Central memory CD8-positive, alpha-beta T cell (primary cell): ENCODE data around the gene NXPH1.

Source experiments
- ATAC-seq: fragments of 150-1000 bp; cut with Tn5 transposase; replicated peaks from 2 replicates; pipeline ENCODE4 v1.10.0; 2022; ENCODE audit warnings: mild to moderate bottlenecking, moderate FRiP score, moderate number of reproducible peaks; ENCODE audit not compliant: poor library complexity, severe bottlenecking; ENCODE audit errors: extremely low read depth
- DNase-seq, 2 donors: peaks; one replicate each; pipeline ENCODE4 v3.0.0; 2021; ENCODE audit warnings: low spot score in 2 of 2
- H3K27ac Mint-ChIP-seq: one replicate; pipeline ENCODE4 v1.8.0; 2022; ENCODE audit warnings: low read depth, mild to moderate bottlenecking, moderate library complexity, mixed read lengths
- H3K27me3 Mint-ChIP-seq: one replicate; pipeline ENCODE4 v1.8.0; 2022; ENCODE audit warnings: mixed read lengths
- H3K36me3 Mint-ChIP-seq: one replicate; pipeline ENCODE4 v1.8.0; 2022; ENCODE audit warnings: mild to moderate bottlenecking, moderate library complexity, mixed read lengths; ENCODE audit not compliant: insufficient read depth
- H3K4me1 Mint-ChIP-seq: one replicate; pipeline ENCODE4 v1.8.0; 2022; ENCODE audit warnings: mixed read lengths
- H3K4me3 Mint-ChIP-seq: one replicate; pipeline ENCODE4 v1.8.0; 2022; ENCODE audit warnings: mild to moderate bottlenecking, moderate library complexity, mixed read lengths
- H3K9me3 Mint-ChIP-seq: one replicate; pipeline ENCODE4 v1.8.0; 2022; ENCODE audit warnings: mixed read lengths

The NXPH1 gene

DNA sequence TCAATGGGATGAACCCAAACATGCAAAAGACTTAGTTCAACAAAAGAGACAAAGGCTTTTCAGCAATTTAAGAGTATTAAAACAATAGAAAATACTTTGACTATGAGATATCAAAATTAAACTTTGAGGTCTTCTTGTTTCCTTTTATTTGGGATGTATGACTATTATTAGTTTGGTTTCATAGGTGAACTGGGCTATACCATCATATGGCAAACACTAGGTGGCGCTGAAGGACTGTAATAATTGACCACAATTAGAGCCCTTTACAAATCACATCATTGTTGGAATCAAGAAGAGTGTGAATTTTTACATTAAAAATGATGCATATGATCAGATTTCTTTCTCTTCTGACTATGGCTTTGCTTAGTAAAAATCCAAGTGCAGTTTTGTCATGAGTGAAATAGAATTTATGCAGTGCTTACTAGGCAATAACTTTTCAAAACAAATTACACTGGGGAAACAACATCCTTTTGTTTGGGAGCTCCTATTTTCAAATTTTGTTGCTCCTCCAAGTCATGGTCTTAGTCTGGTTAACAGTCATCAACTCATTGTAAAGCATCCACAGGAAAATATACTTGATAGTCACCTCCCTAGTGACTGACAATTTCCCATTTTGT is 14.7 kb upstream of the NXPH1 start:
- DNase-seq (no peak), ATAC-seq (no peak)
- Mint-ChIP-seq H3K9me3 (no peaks in the 10 kb centered on the region), H3K4me3 (no peak overlapping the region), H3K27ac (no peak overlapping the region), H3K4me1 (no peaks in the 10 kb centered on the region), H3K36me3 (no peaks in the 10 kb centered on the region), H3K27me3 (peaks cover 12% of the 10 kb centered on the region)

DNA sequence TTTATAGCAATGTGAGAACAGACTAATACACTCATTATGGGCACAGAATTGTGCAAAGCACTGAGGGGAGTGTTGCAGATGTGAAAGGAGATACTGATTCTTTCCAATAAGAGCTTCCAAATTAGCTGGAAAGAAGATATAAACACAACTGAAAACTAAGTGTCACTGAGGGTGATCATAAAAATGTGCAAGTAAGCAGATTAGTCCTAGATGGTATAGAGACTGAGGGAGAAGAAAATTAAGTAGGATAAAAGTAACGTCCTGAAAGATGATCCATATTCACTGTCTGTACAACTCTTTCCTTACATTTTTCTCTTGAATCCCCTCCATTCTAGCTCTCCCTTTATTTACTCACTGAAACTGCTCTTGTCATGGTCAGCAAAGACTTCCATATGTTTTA is 11.2 kb upstream of the NXPH1 start:
- H3K4me1 Mint-ChIP-seq: no peaks in the 10 kb centered on the region
- DNase-seq (no peak), ATAC-seq (no peak)
- H3K27ac Mint-ChIP-seq: no peak overlapping the region
- H3K9me3 Mint-ChIP-seq: no peaks in the 10 kb centered on the region
- H3K36me3 Mint-ChIP-seq: no peaks in the 10 kb centered on the region
- H3K4me3 Mint-ChIP-seq: no peak overlapping the region
- H3K27me3 Mint-ChIP-seq: peaks cover 10% of the 10 kb centered on the region

DNA sequence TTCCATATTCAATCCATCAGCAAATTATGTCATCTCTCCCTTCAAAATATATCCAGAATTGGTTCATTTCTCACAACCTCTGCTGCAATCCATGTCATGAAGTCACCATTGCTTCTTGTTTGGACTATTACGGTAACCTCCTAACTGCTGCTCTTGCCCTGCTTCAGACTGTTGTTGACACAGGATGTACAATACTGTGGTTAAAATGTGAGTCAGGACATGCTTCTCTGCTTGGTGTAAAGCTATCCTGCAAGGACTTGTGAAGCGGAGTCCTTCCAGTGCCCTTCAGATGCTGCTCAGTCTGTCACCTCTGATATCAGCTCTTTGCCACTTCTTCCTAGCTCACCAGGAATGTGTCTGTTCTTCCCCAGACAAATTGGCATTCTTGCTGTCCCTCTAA is 10.4 kb upstream of the NXPH1 start:
- Mint-ChIP-seq H3K27me3 (peaks cover 1% of the 10 kb centered on the region), H3K9me3 (no peaks in the 10 kb centered on the region)
- DNase-seq: no peak

GRCh38 chr7:8425223-8425622 is 8.2 kb upstream of the NXPH1 start:
- H3K36me3 Mint-ChIP-seq: no peaks in the 10 kb centered on the region
- ATAC-seq (no peak), DNase-seq (no peak)
- no peaks in the 10 kb centered on the region for H3K4me1 Mint-ChIP-seq
- H3K27ac Mint-ChIP-seq: no peak overlapping the region
- no peak overlapping the region for H3K4me3 Mint-ChIP-seq
- no peaks in the 10 kb centered on the region for H3K27me3 Mint-ChIP-seq
- no peaks in the 10 kb centered on the region for H3K9me3 Mint-ChIP-seq

More for the DNA sequence above, 10.4 kb upstream of the NXPH1 start:
- Mint-ChIP-seq H3K4me3 (no peak overlapping the region), H3K4me1 (no peaks in the 10 kb centered on the region), H3K36me3 (no peaks in the 10 kb centered on the region), H3K27ac (no peak overlapping the region)
- no peak for ATAC-seq

DNA sequence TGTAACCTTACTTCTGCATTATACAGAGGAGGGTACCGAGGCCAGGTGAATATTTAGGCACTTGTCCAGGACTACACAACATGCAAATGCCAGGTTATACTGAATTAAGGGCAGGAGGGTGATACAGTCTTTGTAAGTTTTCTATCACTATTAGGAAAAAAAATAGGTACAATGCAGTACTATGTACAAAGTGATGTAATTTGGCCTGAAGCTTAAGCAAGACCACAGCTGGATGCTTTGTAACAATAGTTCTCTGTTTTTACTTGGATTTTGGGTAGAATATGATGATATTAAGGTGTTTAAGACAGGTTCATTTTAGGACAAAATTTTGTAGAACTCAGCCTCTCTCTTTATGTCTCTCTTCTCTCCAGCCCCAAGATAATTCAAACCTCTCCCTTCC is 2.8 kb upstream of the NXPH1 start:
- peaks cover 1% of the 10 kb centered on the region for H3K36me3 Mint-ChIP-seq
- peaks cover 38% of the 10 kb centered on the region for H3K27me3 Mint-ChIP-seq
- ATAC-seq: no peak
- H3K9me3 Mint-ChIP-seq: peaks cover 5% of the 10 kb centered on the region
- no peak for DNase-seq
- H3K4me3 Mint-ChIP-seq: no peak overlapping the region
- H3K4me1 Mint-ChIP-seq: peaks cover 12% of the 10 kb centered on the region
- no peak overlapping the region for H3K27ac Mint-ChIP-seq

DNA sequence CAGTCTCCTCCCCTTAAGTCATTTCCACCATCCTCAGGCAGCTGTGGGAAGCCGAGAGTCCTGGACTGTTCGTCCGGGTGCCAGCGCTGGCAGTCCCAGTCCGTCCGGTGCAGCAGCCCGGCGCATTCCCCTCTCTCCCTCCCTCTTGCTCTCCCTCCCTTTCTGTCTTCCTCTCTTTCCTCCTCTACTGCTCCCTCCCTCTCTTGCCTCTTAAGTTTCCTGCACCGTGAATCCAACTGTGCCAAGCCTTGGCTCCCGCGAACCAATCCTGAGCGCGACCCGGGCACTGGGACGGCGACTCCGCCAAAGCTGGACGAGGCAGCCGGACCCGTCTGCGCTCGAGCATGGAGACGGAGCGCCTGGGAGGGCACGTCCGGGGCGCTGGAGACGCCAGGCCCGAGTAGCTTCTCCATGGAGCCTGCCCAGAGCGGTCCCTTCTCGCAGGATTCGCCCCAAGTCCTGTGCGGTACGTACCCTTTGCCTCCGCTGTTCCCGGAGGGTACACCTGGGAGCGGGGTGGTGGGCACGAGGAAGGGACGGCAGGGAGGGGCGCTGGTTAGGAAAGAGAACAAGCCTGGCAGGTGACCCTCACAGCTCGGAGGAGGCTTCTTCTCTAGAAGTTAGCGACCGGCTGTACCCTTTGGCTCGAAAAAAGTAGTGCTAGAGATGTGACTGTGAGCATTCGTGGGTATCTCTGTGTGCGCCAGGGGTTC is 1.0 kb downstream of the NXPH1 start:
- DNase-seq (no peak), ATAC-seq (no peak)
- H3K36me3 Mint-ChIP-seq: peaks cover 1% of the 10 kb centered on the region
- peaks cover 5% of the 10 kb centered on the region for H3K9me3 Mint-ChIP-seq
- H3K4me3 Mint-ChIP-seq: no peak overlapping the region
- peaks cover 76% of the 10 kb centered on the region for H3K27me3 Mint-ChIP-seq
- H3K4me1 Mint-ChIP-seq: peaks cover 21% of the 10 kb centered on the region
- H3K27ac Mint-ChIP-seq: no peak overlapping the region

GRCh38 chr7:8435095-8435494 is 1.7 kb downstream of the NXPH1 start:
- peaks cover 82% of the 10 kb centered on the region for H3K27me3 Mint-ChIP-seq
- no peak for DNase-seq
- H3K4me1 Mint-ChIP-seq: peaks cover 21% of the 10 kb centered on the region
- no peak overlapping the region for H3K4me3 Mint-ChIP-seq
- no peak overlapping the region for H3K27ac Mint-ChIP-seq
- ATAC-seq: no peak
- H3K9me3 Mint-ChIP-seq: peaks cover 5% of the 10 kb centered on the region
- H3K36me3 Mint-ChIP-seq: peaks cover 1% of the 10 kb centered on the region

DNA sequence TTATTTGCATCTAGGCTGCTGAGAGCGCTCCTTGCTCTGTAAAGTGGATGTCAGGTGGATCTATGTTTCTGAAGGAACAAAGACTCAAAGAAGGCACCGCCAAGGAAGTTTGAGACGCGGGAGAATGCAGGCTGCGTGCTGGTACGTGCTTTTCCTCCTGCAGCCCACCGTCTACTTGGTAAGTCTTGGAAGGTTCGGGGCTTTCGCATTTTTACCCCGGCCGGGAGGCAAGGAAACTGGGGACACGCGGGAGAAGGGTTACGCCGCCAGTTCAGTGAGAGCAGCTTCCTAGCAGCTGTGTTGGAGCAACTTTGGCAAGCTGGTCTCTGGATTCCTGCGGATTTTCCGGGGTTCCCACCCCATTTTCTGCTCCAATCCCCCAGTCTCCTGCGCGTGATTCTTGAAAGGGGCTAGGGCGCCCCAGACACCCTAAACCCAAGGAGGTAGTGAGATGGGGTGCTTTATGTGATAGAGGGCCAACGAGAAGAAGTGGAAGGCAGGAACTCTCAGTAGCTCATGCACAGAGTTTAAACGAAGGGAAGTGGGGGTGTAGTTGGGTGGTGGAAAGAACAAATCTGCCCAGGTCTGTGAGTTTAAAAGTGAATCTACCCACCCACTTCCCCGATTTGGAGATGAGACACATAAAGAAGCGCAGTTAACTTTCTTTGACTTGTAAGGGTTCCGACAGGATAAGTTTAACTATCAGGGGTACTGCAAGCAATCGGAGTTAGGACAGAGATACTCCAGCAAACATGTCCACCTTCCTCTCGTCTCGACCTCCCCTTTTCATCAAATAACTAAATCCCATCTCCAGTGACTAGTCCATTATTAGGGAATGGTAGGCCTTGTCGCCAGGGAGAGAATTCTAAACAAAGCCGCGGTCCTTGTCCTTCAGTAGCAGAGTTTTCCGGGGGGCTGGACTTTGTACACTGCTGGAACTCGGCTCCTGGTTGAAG is 2.5 kb downstream of the NXPH1 start:
- no peak overlapping the region for H3K27ac Mint-ChIP-seq
- H3K4me1 Mint-ChIP-seq: peaks cover 21% of the 10 kb centered on the region
- DNase-seq: no peak
- no peak for ATAC-seq
- H3K4me3 Mint-ChIP-seq: no peak overlapping the region
- H3K27me3 Mint-ChIP-seq: peaks cover 90% of the 10 kb centered on the region
- peaks cover 5% of the 10 kb centered on the region for H3K9me3 Mint-ChIP-seq
- H3K36me3 Mint-ChIP-seq: peaks cover 1% of the 10 kb centered on the region

GRCh38 chr7:8436965-8437364 is 3.6 kb downstream of the NXPH1 start:
- DNase-seq: no peak
- peaks cover 5% of the 10 kb centered on the region for H3K9me3 Mint-ChIP-seq
- no peak overlapping the region for H3K27ac Mint-ChIP-seq
- H3K27me3 Mint-ChIP-seq: peaks cover 100% of the 10 kb centered on the region
- H3K36me3 Mint-ChIP-seq: peaks cover 2% of the 10 kb centered on the region
- no peak for ATAC-seq
- H3K4me3 Mint-ChIP-seq: no peak overlapping the region
- H3K4me1 Mint-ChIP-seq: peaks cover 21% of the 10 kb centered on the region

GRCh38 chr7:8437606-8438005 is 4.2 kb downstream of the NXPH1 start:
- H3K4me1 Mint-ChIP-seq: peaks cover 21% of the 10 kb centered on the region
- ATAC-seq: no peak
- DNase-seq: no peak
- H3K4me3 Mint-ChIP-seq: no peak overlapping the region
- peaks cover 100% of the 10 kb centered on the region for H3K27me3 Mint-ChIP-seq
- peaks cover 2% of the 10 kb centered on the region for H3K36me3 Mint-ChIP-seq
- peaks cover 5% of the 10 kb centered on the region for H3K9me3 Mint-ChIP-seq
- H3K27ac Mint-ChIP-seq: no peak overlapping the region

- ATAC-seq (no peak), DNase-seq (no peak)
- H3K27me3 Mint-ChIP-seq: peaks cover 100% of the 10 kb centered on the region
- no peak overlapping the region for H3K4me3 Mint-ChIP-seq
- H3K36me3 Mint-ChIP-seq: peaks cover 4% of the 10 kb centered on the region
- H3K4me1 Mint-ChIP-seq: peaks cover 15% of the 10 kb centered on the region
- H3K27ac Mint-ChIP-seq: no peak overlapping the region
- no peaks in the 10 kb centered on the region for H3K9me3 Mint-ChIP-seq
These were observed 7.3 kb downstream of the NXPH1 start for GRCh38 chr7:8440670-8441069.

- Mint-ChIP-seq H3K9me3 (no peaks in the 10 kb centered on the region), H3K36me3 (peaks cover 4% of the 10 kb centered on the region), H3K4me3 (no peak overlapping the region)
These were observed 7.9 kb downstream of the NXPH1 start for GRCh38 chr7:8441106-8441965.

More at GRCh38 chr7:8441106-8441965, 7.9 kb downstream of the NXPH1 start:
- DNase-seq (no peak), ATAC-seq (no peak)
- peaks cover 100% of the 10 kb centered on the region for H3K27me3 Mint-ChIP-seq
- peaks cover 8% of the 10 kb centered on the region for H3K4me1 Mint-ChIP-seq
- no peak overlapping the region for H3K27ac Mint-ChIP-seq
